ENCODE measurements around the gene C10orf62.

The C10orf62 gene

GRCh38 chr10:97587183-97587582 is 2.3 kb upstream of the C10orf62 start:
- no peak for DNase-seq

GRCh38 chr10:97590082-97590747 is 694 bp downstream of the C10orf62 start:
- no peak for DNase-seq

GRCh38 chr10:97590748-97591495 is 1.4 kb downstream of the C10orf62 start:
- no peak for DNase-seq

GRCh38 chr10:97593421-97593820 is 3.9 kb downstream of the C10orf62 start:
- no peak for DNase-seq

- DNase-seq = no peak
Observed at GRCh38 chr10:97596101-97597082, 6.9 kb downstream of the C10orf62 start.

GRCh38 chr10:97597778-97598177 is 8.3 kb downstream of the C10orf62 start:
- no peak for DNase-seq

GRCh38 chr10:97598407-97599271 is 9.1 kb downstream of the C10orf62 start:
- DNase-seq = no peak

- no peak for DNase-seq
Observed at GRCh38 chr10:97599272-97599619, 9.7 kb downstream of the C10orf62 start.

- no peak for DNase-seq
Observed at GRCh38 chr10:97600616-97601015, 11.1 kb downstream of the C10orf62 start.

- DNase-seq = no peak
Observed at GRCh38 chr10:97601268-97602215, 12.0 kb downstream of the C10orf62 start.

GRCh38 chr10:97607095-97607636 is 17.6 kb downstream of the C10orf62 start:
- DNase-seq = no peak

- no peak for DNase-seq
Observed at GRCh38 chr10:97608991-97609561, 19.6 kb downstream of the C10orf62 start.

- no peak for DNase-seq
Observed at GRCh38 chr10:97611473-97611872, 22.0 kb downstream of the C10orf62 start.

GRCh38 chr10:97612386-97612785 is 22.9 kb downstream of the C10orf62 start:
- DNase-seq = peak; percentile 54

GRCh38 chr10:97618285-97618684 is 28.8 kb downstream of the C10orf62 start:
- DNase-seq = no peak

- no peak for DNase-seq
Observed at GRCh38 chr10:97618733-97619132, 29.2 kb downstream of the C10orf62 start.

GRCh38 chr10:97623277-97623676 is 33.8 kb downstream of the C10orf62 start:
- DNase-seq = no peak

- no peak for DNase-seq
Observed at GRCh38 chr10:97627731-97628130, 38.2 kb downstream of the C10orf62 start.

GRCh38 chr10:97628228-97628627 is 38.7 kb downstream of the C10orf62 start:
- DNase-seq = no peak

GRCh38 chr10:97629289-97629688 is 39.8 kb downstream of the C10orf62 start:
- no peak for DNase-seq

GRCh38 chr10:97631098-97631497 is 41.6 kb downstream of the C10orf62 start:
- DNase-seq = no peak
